Measurements from ENCODE around the gene CSMD2. TPM values are rescaled to one million over a fixed set of nuclear protein-coding genes. Genes with fewer than 3 reads are reported as not detected.

Gene CSMD2
- total RNA-seq, 1 experiment from 2014 or later, result 1.5 TPM

- DNase-seq (ENCODE audit: low spot score), result no peak
These were observed 524.8 kb downstream of the CSMD2 start for GRCh38 chr1:33640114-33640660.

GRCh38 chr1:33637846-33638440 lies 527.1 kb downstream of the CSMD2 start:
- peak; percentile 40 for DNase-seq (ENCODE audit: low spot score)

GRCh38 chr1:33636209-33636608 lies 528.8 kb downstream of the CSMD2 start:
- no peak for DNase-seq (ENCODE audit: low spot score)

- DNase-seq (ENCODE audit: low spot score), result no peak
These were observed 529.6 kb downstream of the CSMD2 start for GRCh38 chr1:33635336-33636012.

GRCh38 chr1:33634806-33635205 lies 530.2 kb downstream of the CSMD2 start:
- DNase-seq (ENCODE audit: low spot score), result no peak

GRCh38 chr1:33634143-33634542 lies 530.9 kb downstream of the CSMD2 start:
- DNase-seq (ENCODE audit: low spot score), result no peak

- peak; percentile 72 for DNase-seq (ENCODE audit: low spot score)
These were observed 531.8 kb downstream of the CSMD2 start for GRCh38 chr1:33633019-33633801.

- DNase-seq (ENCODE audit: low spot score), result no peak
These were observed 534.3 kb downstream of the CSMD2 start for GRCh38 chr1:33630686-33631085.

GRCh38 chr1:33626801-33627200 lies 538.2 kb downstream of the CSMD2 start:
- no peak for DNase-seq (ENCODE audit: low spot score)

- no peak for DNase-seq (ENCODE audit: low spot score)
These were observed 539.8 kb downstream of the CSMD2 start for GRCh38 chr1:33624991-33625870.

- DNase-seq (ENCODE audit: low spot score), result no peak
These were observed 540.6 kb downstream of the CSMD2 start for GRCh38 chr1:33624261-33624990.

- no peak for DNase-seq (ENCODE audit: low spot score)
These were observed 541.2 kb downstream of the CSMD2 start for GRCh38 chr1:33623811-33624210.

- DNase-seq (ENCODE audit: low spot score), result no peak
These were observed 542.3 kb downstream of the CSMD2 start for GRCh38 chr1:33622757-33623156.

- DNase-seq (ENCODE audit: low spot score), result no peak
These were observed 546.4 kb downstream of the CSMD2 start for GRCh38 chr1:33618636-33619035.

GRCh38 chr1:33617451-33617850 lies 547.6 kb downstream of the CSMD2 start:
- no peak for DNase-seq (ENCODE audit: low spot score)

- no peak for DNase-seq (ENCODE audit: low spot score)
These were observed 548.2 kb downstream of the CSMD2 start for GRCh38 chr1:33616780-33617179.

GRCh38 chr1:33615546-33615945 lies 549.5 kb downstream of the CSMD2 start:
- no peak for DNase-seq (ENCODE audit: low spot score)

GRCh38 chr1:33610864-33611455 lies 554.1 kb downstream of the CSMD2 start:
- DNase-seq (ENCODE audit: low spot score), result no peak

- DNase-seq (ENCODE audit: low spot score), result no peak
These were observed 554.6 kb downstream of the CSMD2 start for GRCh38 chr1:33610391-33610790.

- DNase-seq (ENCODE audit: low spot score), result no peak
These were observed 555.3 kb downstream of the CSMD2 start for GRCh38 chr1:33609739-33610138.
